Stomach (tissue), 9 donors: ENCODE data around the gene RNU6-9. TPM values are rescaled to one million over a fixed set of nuclear protein-coding genes. Genes with fewer than 3 reads are reported as not detected.
A peak's percentile ranks its signal among the peaks of the same experiment; 100 is the strongest.

Source experiments
- DNase-seq, 2 donors: peaks; one replicate each; pipeline versions ENCODE4 v3.0.0 to v3.0.0-alpha.2; 2013 to 2019
- H3K27ac ChIP-seq, 5 donors: fragments of 200-600 bp in 4 of 5; sonication (generic) in 4 of 5; one replicate each; pipeline ENCODE4 v1.5.1; 2013 to 2019; ENCODE audit warnings: mild to moderate bottlenecking in 1 of 5, moderate library complexity in 1 of 5
- H3K27me3 ChIP-seq, 3 donors: fragments of 200-600 bp; sonication (generic); one replicate each; pipeline ENCODE4 v1.5.1; 2017 to 2019; ENCODE audit warnings: mixed run types in 1 of 3
- H3K36me3 ChIP-seq, 4 donors: fragments of 200-600 bp; sonication (generic); 1 replicate in 3 of 4; 2 replicates in 1 of 4; pipeline ENCODE4 v1.5.1; 2016 to 2019
- H3K4me1 ChIP-seq, 4 donors: fragments of 200-600 bp; sonication (generic); one replicate each; pipeline ENCODE4 v1.5.1; 2016 to 2019
- H3K4me3 ChIP-seq, 4 donors: fragments of 200-600 bp; sonication (generic) in 3 of 4; one replicate each; pipeline ENCODE4 v1.5.1; 2016 to 2019; ENCODE audit warnings: mild to moderate bottlenecking in 1 of 4
- H3K9me3 ChIP-seq, 4 donors: fragments of 200-600 bp; sonication (generic); one replicate each; pipeline ENCODE4 v1.5.1; 2016 to 2019
- EP300 ChIP-seq: sonication (generic); formaldehyde crosslinking; IDR thresholded peaks from one replicate; pipeline ENCODE4 v1.6.1; 2017; ENCODE audit warnings: antibody characterized with exemption
- POLR2A ChIP-seq, 4 donors: fragments of 450-650 bp; IDR thresholded peaks; one replicate each; pipeline ENCODE4 v1.6.1; 2016; ENCODE audit warnings: antibody characterized with exemption in 4 of 4, control low read depth in 2 of 4, mild to moderate bottlenecking in 1 of 4, moderate library complexity in 1 of 4
- POLR2AphosphoS5 ChIP-seq, 3 donors: sonication (generic); formaldehyde crosslinking; IDR thresholded peaks; one replicate each; pipeline ENCODE4 v1.6.1; 2016; ENCODE audit warnings: antibody characterized with exemption in 3 of 3
- WGBS, 5 donors: extraction: QIAGEN DNeasy Blood & Tissue Kit in 3 of 5; methylation state at CpG; one replicate each; pipeline versions ENCODE4 v1.1.5 to v1.1.7; 2013 to 2018; 5-methylcytosine and 5-hydroxymethylcytosine counted together
- intact Hi-C: fragments of 100-400 bp; cut with DNase I; formaldehyde crosslinking; loops from one replicate; pipeline ENCODE4 v1.15.1; 2023; ENCODE audit warnings: low total_unique reads
- polyA plus RNA-seq, 3 donors: library from polyadenylated mRNA; stranded (reverse); fragments of 200-250 nt; gene quantifications; one replicate each; pipeline ENCODE4 v1.2.3, GENCODE V29; 2013
- total RNA-seq, 5 donors: library from RNA; depleted of rRNA; stranded (reverse); fragments of >200 nt; gene quantifications; one replicate each; pipeline versions ENCODE4 v1.1.0 to v1.2.3, GENCODE V29; 2014 to 2016
- TF ChIP-seq, protein P1 (sequence below), 7 experiments: fragments of 450-650 bp in 4 of 7; fragments of 200-600 bp in 3 of 7; sonication (generic) in 3 of 7; IDR thresholded peaks; one replicate each; pipeline ENCODE4 v1.5.1; 2016 to 2019; ENCODE audit warnings: antibody characterized with exemption in 7 of 7, control low read depth in 2 of 7, mild to moderate bottlenecking in 1 of 7
- donor health status: healthy with polysubstance abuse.
- donor health status: Bipolar disorder and iron deficiency.
- donor health status: healthy.

RNU6-9 gene
- total and polyA plus RNA-seq, 8 donors, result not detected

DNA sequence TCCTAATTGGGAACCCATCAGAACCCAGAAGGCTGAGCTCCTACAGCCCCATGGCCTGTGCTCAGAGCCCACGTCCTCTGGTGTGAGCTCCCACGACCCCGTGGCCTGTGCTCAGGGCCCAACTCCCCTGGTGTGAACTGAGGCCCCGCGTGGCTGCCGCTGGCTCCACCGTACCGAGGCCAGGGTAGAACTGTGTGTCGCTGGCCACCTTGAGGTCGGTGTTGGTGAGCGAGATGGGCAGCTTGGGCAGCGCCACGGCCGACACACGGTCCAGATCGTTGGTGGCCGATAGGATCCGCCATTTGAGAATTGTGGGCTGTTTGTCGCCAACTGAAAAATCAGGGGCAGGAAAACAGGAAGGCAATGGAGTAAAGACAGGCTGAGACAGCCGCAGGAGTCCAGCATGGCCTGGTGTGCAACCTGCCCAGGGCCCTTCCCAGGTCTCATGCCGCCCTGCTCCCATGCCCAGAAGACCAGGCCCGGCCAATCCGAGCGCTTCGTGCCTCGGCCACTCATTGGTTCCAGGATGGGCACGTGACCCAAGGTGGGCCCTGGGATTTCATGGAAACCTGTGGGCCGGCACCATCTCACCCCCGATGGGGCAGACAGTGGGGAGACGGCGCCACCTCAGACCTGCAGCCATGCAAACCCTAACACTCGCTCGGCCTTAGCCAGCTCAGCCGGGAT is 11.8 kb upstream of the RNU6-9 start:
- WGBS, 5 donors, result 95 to 99% (median 98%) methylated on average over 27 to 34 of the region's 34 CpGs
- Histone ChIP-seq H3K9me3 (no peaks in the 10 kb centered on the region), H3K4me1 (peaks cover 0 to 4% (median 0%) of the 10 kb centered on the region in 4 donors), H3K36me3 (peaks cover 62 to 94% (median 88%) of the 10 kb centered on the region in 4 donors), H3K4me3 (no peak overlapping the region), H3K27me3 (no peaks in the 10 kb centered on the region), H3K27ac (no peak overlapping the region)
- TF ChIP-seq, protein P1, sequence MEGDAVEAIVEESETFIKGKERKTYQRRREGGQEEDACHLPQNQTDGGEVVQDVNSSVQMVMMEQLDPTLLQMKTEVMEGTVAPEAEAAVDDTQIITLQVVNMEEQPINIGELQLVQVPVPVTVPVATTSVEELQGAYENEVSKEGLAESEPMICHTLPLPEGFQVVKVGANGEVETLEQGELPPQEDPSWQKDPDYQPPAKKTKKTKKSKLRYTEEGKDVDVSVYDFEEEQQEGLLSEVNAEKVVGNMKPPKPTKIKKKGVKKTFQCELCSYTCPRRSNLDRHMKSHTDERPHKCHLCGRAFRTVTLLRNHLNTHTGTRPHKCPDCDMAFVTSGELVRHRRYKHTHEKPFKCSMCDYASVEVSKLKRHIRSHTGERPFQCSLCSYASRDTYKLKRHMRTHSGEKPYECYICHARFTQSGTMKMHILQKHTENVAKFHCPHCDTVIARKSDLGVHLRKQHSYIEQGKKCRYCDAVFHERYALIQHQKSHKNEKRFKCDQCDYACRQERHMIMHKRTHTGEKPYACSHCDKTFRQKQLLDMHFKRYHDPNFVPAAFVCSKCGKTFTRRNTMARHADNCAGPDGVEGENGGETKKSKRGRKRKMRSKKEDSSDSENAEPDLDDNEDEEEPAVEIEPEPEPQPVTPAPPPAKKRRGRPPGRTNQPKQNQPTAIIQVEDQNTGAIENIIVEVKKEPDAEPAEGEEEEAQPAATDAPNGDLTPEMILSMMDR (IDR thresholded peaks at IDR 0.05), result no peak
- TF ChIP-seq POLR2AphosphoS5 (IDR thresholded peaks at IDR 0.05), result no peak
- no peak for TF ChIP-seq POLR2A (IDR thresholded peaks at IDR 0.05)
- TF ChIP-seq EP300, result no peak
- intact Hi-C loops, result no loop called here
- no peak for DNase-seq

DNA sequence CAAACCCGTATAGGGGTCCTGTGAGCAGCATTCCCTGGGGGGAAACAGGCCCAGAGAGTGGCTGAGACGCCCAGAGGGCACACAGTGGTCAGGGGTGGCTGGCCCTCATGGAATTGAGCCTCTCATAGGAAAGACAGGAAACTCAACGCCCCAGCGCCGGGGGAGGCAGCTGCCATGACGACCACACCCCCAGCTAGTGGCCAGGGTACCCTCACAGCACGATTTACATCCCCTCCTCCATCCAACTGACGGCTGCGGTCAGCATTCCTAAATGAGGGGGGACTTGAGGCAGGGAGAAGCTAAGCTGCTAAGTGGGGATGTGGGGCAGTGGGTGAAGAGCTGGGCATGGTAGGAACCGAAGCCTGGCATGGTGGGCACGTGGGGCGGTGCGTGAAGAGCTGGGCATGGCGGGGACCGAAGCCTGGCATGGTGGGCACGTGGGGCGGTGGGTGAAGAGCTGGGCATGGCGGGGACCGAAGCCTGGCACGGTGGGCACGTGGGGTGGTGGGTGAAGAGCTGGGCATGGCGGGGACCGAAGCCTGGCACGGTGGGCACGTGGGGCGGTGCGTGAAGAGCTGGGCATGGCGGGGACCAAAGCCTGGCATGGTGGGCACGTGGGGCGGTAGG is 10.3 kb upstream of the RNU6-9 start:
- H3K4me3 ChIP-seq, result no peak overlapping the region
- no peaks in the 10 kb centered on the region for H3K27me3 ChIP-seq
- peaks cover 56 to 96% (median 92%) of the 10 kb centered on the region in 4 donors for H3K36me3 ChIP-seq
- TF ChIP-seq, protein P1 (IDR thresholded peaks at IDR 0.05), result no peak
- intact Hi-C loops, result no loop called here
- WGBS, 5 donors, result 89 to 96% (median 94%) methylated on average over 13 to 30 of the region's 30 CpGs
- no peak overlapping the region for H3K27ac ChIP-seq
- H3K4me1 ChIP-seq, result peaks cover 0 to 4% (median 0%) of the 10 kb centered on the region in 4 donors
- no peaks in the 10 kb centered on the region for H3K9me3 ChIP-seq
- no peak for DNase-seq

- Histone ChIP-seq H3K9me3 (no peaks in the 10 kb centered on the region), H3K4me3 (no peak overlapping the region), H3K27me3 (no peaks in the 10 kb centered on the region), H3K36me3 (peaks cover 56 to 100% (median 99%) of the 10 kb centered on the region in 4 donors), H3K4me1 (peaks cover 0 to 4% (median 0%) of the 10 kb centered on the region in 4 donors), H3K27ac (no peak overlapping the region)
- peak in 1 of 2 donors; percentile 54 for DNase-seq
- intact Hi-C loops, result no loop called here
- WGBS, 5 donors, result 81 to 91% (median 89%) methylated on average over 18 to 22 of the region's 22 CpGs
- TF ChIP-seq, protein P1 (IDR thresholded peaks at IDR 0.05), result no peak
- TF ChIP-seq POLR2A (IDR thresholded peaks at IDR 0.05) (no peak), POLR2AphosphoS5 (IDR thresholded peaks at IDR 0.05) (no peak), EP300 (no peak)
These were observed 9.5 kb upstream of the RNU6-9 start for GRCh38 chr19:883661-884211.

- 92 to 95% (median 95%) methylated on average over 31 to 51 of the region's 51 CpGs for WGBS, 5 donors
These were observed 8.7 kb upstream of the RNU6-9 start for GRCh38 chr19:884420-885211.

More at GRCh38 chr19:884420-885211, 8.7 kb upstream of the RNU6-9 start:
- DNase-seq, result no peak
- Histone ChIP-seq H3K9me3 (no peaks in the 10 kb centered on the region), H3K36me3 (peaks cover 62 to 100% (median 99%) of the 10 kb centered on the region in 4 donors), H3K4me3 (no peak overlapping the region), H3K27me3 (no peaks in the 10 kb centered on the region), H3K4me1 (peaks cover 0 to 4% (median 0%) of the 10 kb centered on the region in 4 donors), H3K27ac (no peak overlapping the region)
- TF ChIP-seq, protein P1 (IDR thresholded peaks at IDR 0.05), result no peak
- no peak for TF ChIP-seq EP300
- TF ChIP-seq POLR2A (IDR thresholded peaks at IDR 0.05), result no peak
- TF ChIP-seq POLR2AphosphoS5 (IDR thresholded peaks at IDR 0.05), result no peak
- intact Hi-C loops, result no loop called here
